HEK293 (cell line): ENCODE data around the gene GABRA5.

Source experiments
- KLF1 ChIP-seq: fragments of 450-650 bp; formaldehyde crosslinking; IDR thresholded peaks from 2 replicates; pipeline ENCODE4 v1.5.1; 2016; ENCODE audit warnings: missing biosample characterization, missing genetic modification characterization
- RBAK ChIP-seq: fragments of 450-650 bp; formaldehyde crosslinking; IDR thresholded peaks from 2 replicates; pipeline ENCODE4 v1.5.1; 2016; ENCODE audit warnings: missing biosample characterization, missing genetic modification characterization
- SCRT1 ChIP-seq: fragments of 450-650 bp; formaldehyde crosslinking; IDR thresholded peaks from 2 replicates; pipeline ENCODE4 v1.5.1; 2016; ENCODE audit warnings: missing biosample characterization, missing genetic modification characterization, borderline replicate concordance
- ZBTB8A ChIP-seq: fragments of 450-650 bp; formaldehyde crosslinking; IDR thresholded peaks from 2 replicates; pipeline ENCODE4 v1.5.1; 2016; ENCODE audit warnings: missing biosample characterization, missing genetic modification characterization
- ZFP41 ChIP-seq: fragments of 450-650 bp; formaldehyde crosslinking; IDR thresholded peaks from 2 replicates; pipeline ENCODE4 v1.5.1; 2016; ENCODE audit warnings: missing biosample characterization, missing genetic modification characterization, borderline replicate concordance
- ZNF266 ChIP-seq: fragments of 450-650 bp; formaldehyde crosslinking; IDR thresholded peaks from 2 replicates; pipeline ENCODE4 v1.5.1; 2016; ENCODE audit warnings: missing biosample characterization, missing genetic modification characterization, low read depth
- ZNF274 ChIP-seq, 2 experiments: fragments of 200-500 bp in 1 of 2; fragments of 450-650 bp in 1 of 2; sonication (Bioruptor generic) in 1 of 2; formaldehyde crosslinking in 1 of 2; IDR thresholded peaks; 2 replicates each; pipeline versions ENCODE4 v1.5.1 to v1.6.1; 2014 to 2016; ENCODE audit warnings: borderline replicate concordance in 1 of 2, inconsistent platforms in 1 of 2, low read length in 1 of 2, missing biosample characterization in 1 of 2, missing genetic modification characterization in 1 of 2
- ZNF768 ChIP-seq: fragments of 450-650 bp; formaldehyde crosslinking; IDR thresholded peaks from 2 replicates; pipeline ENCODE4 v1.5.1; 2018; ENCODE audit warnings: missing biosample characterization, mild to moderate bottlenecking, missing genetic modification characterization
- TF ChIP-seq, protein P1 (sequence below): fragments of 450-650 bp; formaldehyde crosslinking; IDR thresholded peaks from 2 replicates; pipeline ENCODE4 v1.5.1; 2016; ENCODE audit warnings: missing biosample characterization, missing genetic modification characterization
- TF ChIP-seq, protein P2 (sequence below): fragments of 450-650 bp; formaldehyde crosslinking; IDR thresholded peaks from 2 replicates; pipeline ENCODE4 v1.5.1; 2016; ENCODE audit warnings: missing biosample characterization, missing genetic modification characterization, borderline replicate concordance
- TF ChIP-seq, protein P3 (sequence below): IDR thresholded peaks from 2 replicates; pipeline ENCODE4 v1.6.1; 2011; ENCODE audit warnings: mild to moderate bottlenecking, low read depth, low read length, borderline replicate concordance
- TF ChIP-seq, protein P4 (sequence below): fragments of 450-650 bp; formaldehyde crosslinking; IDR thresholded peaks from 2 replicates; pipeline ENCODE4 v1.5.1; 2016; ENCODE audit warnings: missing biosample characterization, missing genetic modification characterization

DNA sequence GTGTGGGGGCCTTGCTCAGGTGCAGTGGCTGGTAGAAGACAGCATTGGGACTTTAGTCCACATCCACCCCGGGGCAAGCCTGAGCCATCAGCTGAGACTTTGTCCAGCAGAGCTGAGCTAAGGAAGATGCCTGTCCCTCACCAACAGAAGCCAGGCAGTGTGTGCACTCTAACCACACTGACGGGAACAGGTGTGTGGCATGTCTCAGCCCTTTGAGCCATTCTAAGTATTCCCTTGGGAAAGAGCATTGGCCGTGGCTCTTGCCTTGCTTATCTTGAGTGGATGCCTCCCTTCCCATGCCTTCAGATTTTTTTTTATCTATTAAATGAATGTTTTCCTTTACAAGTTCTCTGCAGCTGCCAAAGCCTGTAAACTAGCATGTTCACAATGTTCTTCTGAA lies 3.5 kb downstream of the GABRA5 start:
- TF ChIP-seq, protein P1, sequence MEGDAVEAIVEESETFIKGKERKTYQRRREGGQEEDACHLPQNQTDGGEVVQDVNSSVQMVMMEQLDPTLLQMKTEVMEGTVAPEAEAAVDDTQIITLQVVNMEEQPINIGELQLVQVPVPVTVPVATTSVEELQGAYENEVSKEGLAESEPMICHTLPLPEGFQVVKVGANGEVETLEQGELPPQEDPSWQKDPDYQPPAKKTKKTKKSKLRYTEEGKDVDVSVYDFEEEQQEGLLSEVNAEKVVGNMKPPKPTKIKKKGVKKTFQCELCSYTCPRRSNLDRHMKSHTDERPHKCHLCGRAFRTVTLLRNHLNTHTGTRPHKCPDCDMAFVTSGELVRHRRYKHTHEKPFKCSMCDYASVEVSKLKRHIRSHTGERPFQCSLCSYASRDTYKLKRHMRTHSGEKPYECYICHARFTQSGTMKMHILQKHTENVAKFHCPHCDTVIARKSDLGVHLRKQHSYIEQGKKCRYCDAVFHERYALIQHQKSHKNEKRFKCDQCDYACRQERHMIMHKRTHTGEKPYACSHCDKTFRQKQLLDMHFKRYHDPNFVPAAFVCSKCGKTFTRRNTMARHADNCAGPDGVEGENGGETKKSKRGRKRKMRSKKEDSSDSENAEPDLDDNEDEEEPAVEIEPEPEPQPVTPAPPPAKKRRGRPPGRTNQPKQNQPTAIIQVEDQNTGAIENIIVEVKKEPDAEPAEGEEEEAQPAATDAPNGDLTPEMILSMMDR, result no peak
- TF ChIP-seq, protein P2, sequence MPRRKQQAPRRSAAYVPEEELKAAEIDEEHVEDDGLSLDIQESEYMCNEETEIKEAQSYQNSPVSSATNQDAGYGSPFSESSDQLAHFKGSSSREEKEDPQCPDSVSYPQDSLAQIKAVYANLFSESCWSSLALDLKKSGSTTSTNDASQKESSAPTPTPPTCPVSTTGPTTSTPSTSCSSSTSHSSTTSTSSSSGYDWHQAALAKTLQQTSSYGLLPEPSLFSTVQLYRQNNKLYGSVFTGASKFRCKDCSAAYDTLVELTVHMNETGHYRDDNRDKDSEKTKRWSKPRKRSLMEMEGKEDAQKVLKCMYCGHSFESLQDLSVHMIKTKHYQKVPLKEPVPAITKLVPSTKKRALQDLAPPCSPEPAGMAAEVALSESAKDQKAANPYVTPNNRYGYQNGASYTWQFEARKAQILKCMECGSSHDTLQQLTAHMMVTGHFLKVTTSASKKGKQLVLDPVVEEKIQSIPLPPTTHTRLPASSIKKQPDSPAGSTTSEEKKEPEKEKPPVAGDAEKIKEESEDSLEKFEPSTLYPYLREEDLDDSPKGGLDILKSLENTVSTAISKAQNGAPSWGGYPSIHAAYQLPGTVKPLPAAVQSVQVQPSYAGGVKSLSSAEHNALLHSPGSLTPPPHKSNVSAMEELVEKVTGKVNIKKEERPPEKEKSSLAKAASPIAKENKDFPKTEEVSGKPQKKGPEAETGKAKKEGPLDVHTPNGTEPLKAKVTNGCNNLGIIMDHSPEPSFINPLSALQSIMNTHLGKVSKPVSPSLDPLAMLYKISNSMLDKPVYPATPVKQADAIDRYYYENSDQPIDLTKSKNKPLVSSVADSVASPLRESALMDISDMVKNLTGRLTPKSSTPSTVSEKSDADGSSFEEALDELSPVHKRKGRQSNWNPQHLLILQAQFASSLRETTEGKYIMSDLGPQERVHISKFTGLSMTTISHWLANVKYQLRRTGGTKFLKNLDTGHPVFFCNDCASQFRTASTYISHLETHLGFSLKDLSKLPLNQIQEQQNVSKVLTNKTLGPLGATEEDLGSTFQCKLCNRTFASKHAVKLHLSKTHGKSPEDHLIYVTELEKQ, result no peak
- no peak for TF ChIP-seq RBAK (tag by site-specific recombination)
- no peak for TF ChIP-seq ZBTB8A
- TF ChIP-seq ZNF274 (IDR thresholded peaks at IDR 0.05; ENCODE audit: low read length), result no peak
- no peak for TF ChIP-seq ZNF274 (tag by site-specific recombination; IDR thresholded peaks at IDR 0.05; ENCODE audit: borderline replicate concordance)
- no peak for TF ChIP-seq SCRT1 (tag by site-specific recombination)
- no peak for TF ChIP-seq ZNF266
- TF ChIP-seq, protein P3, sequence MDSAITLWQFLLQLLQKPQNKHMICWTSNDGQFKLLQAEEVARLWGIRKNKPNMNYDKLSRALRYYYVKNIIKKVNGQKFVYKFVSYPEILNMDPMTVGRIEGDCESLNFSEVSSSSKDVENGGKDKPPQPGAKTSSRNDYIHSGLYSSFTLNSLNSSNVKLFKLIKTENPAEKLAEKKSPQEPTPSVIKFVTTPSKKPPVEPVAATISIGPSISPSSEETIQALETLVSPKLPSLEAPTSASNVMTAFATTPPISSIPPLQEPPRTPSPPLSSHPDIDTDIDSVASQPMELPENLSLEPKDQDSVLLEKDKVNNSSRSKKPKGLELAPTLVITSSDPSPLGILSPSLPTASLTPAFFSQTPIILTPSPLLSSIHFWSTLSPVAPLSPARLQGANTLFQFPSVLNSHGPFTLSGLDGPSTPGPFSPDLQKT, result no peak
- no peak for TF ChIP-seq KLF1
- no peak for TF ChIP-seq ZFP41 (tag by site-specific recombination)
- TF ChIP-seq, protein P4, sequence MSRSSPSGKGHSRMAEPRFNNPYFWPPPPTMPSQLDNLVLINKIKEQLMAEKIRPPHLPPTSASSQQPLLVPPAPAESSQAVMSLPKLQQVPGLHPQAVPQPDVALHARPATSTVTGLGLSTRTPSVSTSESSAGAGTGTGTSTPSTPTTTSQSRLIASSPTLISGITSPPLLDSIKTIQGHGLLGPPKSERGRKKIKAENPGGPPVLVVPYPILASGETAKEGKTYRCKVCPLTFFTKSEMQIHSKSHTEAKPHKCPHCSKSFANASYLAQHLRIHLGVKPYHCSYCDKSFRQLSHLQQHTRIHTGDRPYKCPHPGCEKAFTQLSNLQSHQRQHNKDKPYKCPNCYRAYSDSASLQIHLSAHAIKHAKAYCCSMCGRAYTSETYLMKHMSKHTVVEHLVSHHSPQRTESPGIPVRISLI (tag by site-specific recombination), result no peak
- TF ChIP-seq ZNF768 (tag by site-specific recombination), result no peak
